GM12801 (cell line): ENCODE data around the gene WDR5B.

Experiments
- CTCF ChIP-seq: IDR thresholded peaks from one replicate; pipeline ENCODE4 v1.5.1; 2011; ENCODE audit warnings: control low read depth; ENCODE audit not compliant: insufficient read length; ENCODE audit errors: extremely low read depth

The WDR5B gene

GRCh38 chr3:122416966-122417365 lies 1.1 kb upstream of the WDR5B start:
- TF ChIP-seq CTCF: no peak

- no peak for TF ChIP-seq CTCF
Observed at GRCh38 chr3:122415104-122415744, 638 bp downstream of the WDR5B start.

- TF ChIP-seq CTCF: no peak
Observed at GRCh38 chr3:122414391-122414790, 1.5 kb downstream of the WDR5B start.

- no peak for TF ChIP-seq CTCF
Observed at GRCh38 chr3:122410639-122411038, 5.2 kb downstream of the WDR5B start.

- no peak for TF ChIP-seq CTCF
Observed at GRCh38 chr3:122410111-122410510, 5.8 kb downstream of the WDR5B start.

GRCh38 chr3:122409446-122409845 lies 6.4 kb downstream of the WDR5B start:
- no peak for TF ChIP-seq CTCF

GRCh38 chr3:122407946-122408345 lies 7.9 kb downstream of the WDR5B start:
- no peak for TF ChIP-seq CTCF
